Measurements from ENCODE around the gene SEMA3F. TPM values are rescaled to one million over a fixed set of nuclear protein-coding genes. Genes with fewer than 3 reads are reported as not detected.
A peak's percentile ranks its signal among the peaks of the same experiment; 100 is the strongest.

SEMA3F gene
- total and polyA plus RNA-seq, 2 of the 4 experiments (the other 2 are of a cell fraction), result 7.3 to 23.3 TPM

GRCh38 chr3:50194903-50195500, 39.9 kb downstream of the SEMA3F start (continued):
- TF ChIP-seq POLR2A (IDR thresholded peaks at IDR 0.05; ENCODE audit: low read depth, low read length) (no peak), ELK1 (IDR thresholded peaks at IDR 0.05; ENCODE audit: borderline replicate concordance, low read depth, low read length) (no peak), CEBPB (IDR thresholded peaks at IDR 0.05; ENCODE audit: low read depth, low read length) (no peak)

- in situ Hi-C loops (cut with MboI; ENCODE audit: low sequenced_read_pairs) (no loop called here), intact Hi-C loops (cut with micrococcal nuclease) (no loop called here), dilution Hi-C loops (cut with HindIII; ENCODE audit: low sequenced_read_pairs, unreplicated experiment) (no loop called here)
- H3K9ac ChIP-seq (ENCODE audit: low read depth, low read length), result no peak overlapping the region
- H3K79me1 ChIP-seq (ENCODE audit: low read depth in 1 of 2, low read length in 2 of 2), result no peaks in the 10 kb centered on the region
- ChIA-PET CTCF (interaction anchor here (0.9 to 3.0 kb wide), 2 partner anchors 30 to 132 kb away, joined by 3 to 22 read pairs; partner anchors contain the start of gene TUSC2), POLR2A (ENCODE audit: unreplicated experiment) (no interaction called here)
- H3K4ac ChIP-seq (ENCODE audit: low read depth, low read length), result no peak overlapping the region
- H2AFZ ChIP-seq (replicated peaks; ENCODE audit: low read length, poor library complexity), result peak overlapping the region; percentile 41
- H3K4me3 ChIP-seq (ENCODE audit: insufficient read depth, low read depth, low read length), result no peak overlapping the region
- H3K14ac ChIP-seq (replicated peaks; ENCODE audit: low read depth, low read length), result no peak overlapping the region
- no peak overlapping the region for H3K18ac ChIP-seq (ENCODE audit: low read depth, low read length)
- no peaks in the 10 kb centered on the region for H3K36me3 ChIP-seq (ENCODE audit: control insufficient read depth, insufficient read depth, low read length)
- H4K5ac ChIP-seq (ENCODE audit: low read depth, low read length), result no peak overlapping the region
- no peak for DNase-seq
- H2BK120ac ChIP-seq (ENCODE audit: low read depth, low read length), result no peak overlapping the region
- no peak overlapping the region for H2BK15ac ChIP-seq (ENCODE audit: low read depth, low read length)
- no peak overlapping the region for H3K23ac ChIP-seq (ENCODE audit: low read depth, low read length)
- H4K20me1 ChIP-seq (ENCODE audit: insufficient read depth, low read length), result peaks cover 4% of the 10 kb centered on the region; the same call in 1 of the 2 replicates
- no peak overlapping the region for H3K4me2 ChIP-seq (ENCODE audit: low read depth, low read length)
- 43% methylated on average over 2 of the region's 4 CpGs; no CpG with 5 or more reads in 1 of the 2 experiments for WGBS, 2 experiments (ENCODE audit: extremely low coverage in 2 of 2, insufficient read length in 1 of 2)
- BruUV-seq (replicated peaks), result no TSS peak
- no peaks in the 10 kb centered on the region for H3K9me3 ChIP-seq (ENCODE audit: control insufficient read depth, insufficient read depth, low read length)
- H3K27me3 ChIP-seq (ENCODE audit: control insufficient read depth, insufficient read depth, low read length), result peaks cover 34% of the 10 kb centered on the region
- no peak overlapping the region for H2AK5ac ChIP-seq (ENCODE audit: low read depth, low read length)
- no peak overlapping the region for H3K56ac ChIP-seq (ENCODE audit: extremely low read depth, insufficient read depth, low read length)
- H4K8ac ChIP-seq (ENCODE audit: low read depth in 2 of 2, low read length in 2 of 2), result no peak overlapping the region
- H2AK9ac ChIP-seq (replicated peaks; ENCODE audit: low read depth, low read length, poor library complexity), result no peak overlapping the region
- H3K27ac ChIP-seq (ENCODE audit: insufficient read depth, low read length), result no peak overlapping the region
- H3K4me1 ChIP-seq (ENCODE audit: control insufficient read depth, insufficient read depth, low read length), result no peaks in the 10 kb centered on the region
- H3K9me1 ChIP-seq (ENCODE audit: insufficient read depth, low read length), result no peaks in the 10 kb centered on the region
- no peak for ATAC-seq (ENCODE audit: low read depth)
- H4K91ac ChIP-seq (ENCODE audit: insufficient read depth, low read depth, low read length), result no peak overlapping the region
- no peak overlapping the region for H2BK5ac ChIP-seq (ENCODE audit: low read depth, low read length, poor library complexity, severe bottlenecking)
- no peak overlapping the region for H2BK20ac ChIP-seq (ENCODE audit: low read depth, low read length)
- TF ChIP-seq SMC3 (IDR thresholded peaks at IDR 0.05; ENCODE audit: low read depth, low read length) (no peak), MAZ (IDR thresholded peaks at IDR 0.05; ENCODE audit: borderline replicate concordance, low read depth, low read length) (no peak), CTCF (conservative IDR thresholded peaks at IDR 0.05; ENCODE audit: low read depth, low read length) (no peak), CHD1 (IDR thresholded peaks at IDR 0.05; ENCODE audit: low read depth, low read length) (no peak), CEBPB (IDR thresholded peaks at IDR 0.05; ENCODE audit: low read depth, low read length) (no peak), ELK1 (IDR thresholded peaks at IDR 0.05; ENCODE audit: borderline replicate concordance, low read depth, low read length) (no peak), NFE2L2 (IDR thresholded peaks at IDR 0.05; ENCODE audit: low read depth, low read length) (no peak), MXI1 (IDR thresholded peaks at IDR 0.05; ENCODE audit: borderline replicate concordance, low read depth, low read length) (no peak), RAD21 (IDR thresholded peaks at IDR 0.05; ENCODE audit: low read length) (no peak), BHLHE40 (IDR thresholded peaks at IDR 0.05; ENCODE audit: low read depth, low read length) (no peak)
Measured at GRCh38 chr3:50195501-50196252, 40.6 kb downstream of the SEMA3F start.
